Measurements from ENCODE around the gene AHSG. TPM values are rescaled to one million over a fixed set of nuclear protein-coding genes. Genes with fewer than 3 reads are reported as not detected.

AHSG gene
- total RNA-seq, 1 experiment from 2014 or later, result not detected

- TF ChIP-seq CTCF (conservative IDR thresholded peaks at IDR 0.05; ENCODE audit: low read depth, low read length) (no peak), EZH2 (IDR thresholded peaks at IDR 0.05; ENCODE audit: low read length, unreplicated experiment) (no peak), EZH2phosphoT487 (IDR thresholded peaks at IDR 0.05; ENCODE audit: borderline replicate concordance, low read length) (no peak)
- Histone ChIP-seq H4K20me1 (ENCODE audit: low read length) (no peaks in the 10 kb centered on the region), H3F3A (ENCODE audit: low read length, unreplicated experiment) (no peaks in the 10 kb centered on the region), H3K4me1 (ENCODE audit: insufficient read depth, low read length) (peaks cover 15% of the 10 kb centered on the region), H3K4me2 (ENCODE audit: low read length) (no peak overlapping the region), H3K9ac (ENCODE audit: low read length) (no peak overlapping the region), H3K4me3 (ENCODE audit: low read length) (no peak overlapping the region), H3K27me3 (ENCODE audit: low read length) (no peaks in the 10 kb centered on the region), H3K9me3 (ENCODE audit: low read length) (no peaks in the 10 kb centered on the region), H3K79me2 (ENCODE audit: low read length) (no peaks in the 10 kb centered on the region), H3K27ac (ENCODE audit: low read length) (no peak overlapping the region), H2AFZ (ENCODE audit: low read length) (no peak overlapping the region), H3K9me2 (replicated peaks; ENCODE audit: low read length) (no peaks in the 10 kb centered on the region), H3K36me3 (ENCODE audit: low read depth, low read length) (no peaks in the 10 kb centered on the region)
- ChIA-PET CTCF (no interaction called here), POLR2A (ENCODE audit: unreplicated experiment) (no interaction called here)
- no TSS peak for BruUV-seq (replicated peaks)
- DNase-seq, result no peak
- intact Hi-C loops (cut with micrococcal nuclease), result no loop called here
- no peak for ATAC-seq
These were observed 19.0 kb upstream of the AHSG start for GRCh38 chr3:186593862-186594261.

DNA sequence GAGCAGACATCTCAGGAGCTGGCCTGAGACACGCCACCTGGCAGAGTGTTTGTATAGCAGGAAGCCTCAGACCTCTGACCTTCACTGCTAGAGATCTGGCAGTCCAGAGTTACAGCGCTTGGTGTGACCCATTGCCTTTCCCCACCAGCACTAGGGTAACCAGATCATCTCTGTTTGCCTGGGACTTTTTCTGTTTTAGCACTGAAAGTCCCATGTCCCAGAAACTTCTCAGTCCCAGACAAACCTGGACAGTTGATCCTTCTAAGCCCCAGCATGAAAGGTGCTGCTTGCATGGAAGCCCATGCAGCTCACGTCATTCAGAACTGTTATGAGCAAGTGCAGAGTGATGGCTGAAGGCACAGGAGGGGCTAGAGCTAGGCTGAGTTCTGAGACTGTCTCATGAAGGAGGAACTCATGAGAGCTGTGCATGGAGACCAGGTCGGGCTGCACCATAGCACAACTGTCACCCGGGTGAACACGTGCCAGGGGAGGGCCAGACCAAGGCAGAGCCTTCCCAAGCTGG, 18.2 kb upstream of the AHSG start:
- no peak for ATAC-seq
- H3K9me3 ChIP-seq (ENCODE audit: low read length), result no peaks in the 10 kb centered on the region
- H4K20me1 ChIP-seq (ENCODE audit: low read length), result no peaks in the 10 kb centered on the region
- no peak overlapping the region for H3K9ac ChIP-seq (ENCODE audit: low read length)
- H3K4me2 ChIP-seq (ENCODE audit: low read length), result no peak overlapping the region
- intact Hi-C loops (cut with micrococcal nuclease), result no loop called here
- H3K27ac ChIP-seq (ENCODE audit: low read length), result no peak overlapping the region
- POLR2A ChIA-PET (ENCODE audit: unreplicated experiment), result no interaction called here
- peaks cover 9% of the 10 kb centered on the region; the same call in 1 of the 2 replicates for H3K4me1 ChIP-seq (ENCODE audit: insufficient read depth, low read length)
- BruUV-seq (replicated peaks), result no TSS peak
- H3K4me3 ChIP-seq (ENCODE audit: low read length), result no peak overlapping the region
- H3K27me3 ChIP-seq (ENCODE audit: low read length), result no peaks in the 10 kb centered on the region
- CTCF ChIA-PET, result no interaction called here
- no peak overlapping the region for H2AFZ ChIP-seq (ENCODE audit: low read length)
- TF ChIP-seq EZH2 (IDR thresholded peaks at IDR 0.05; ENCODE audit: low read length, unreplicated experiment) (no peak), EZH2phosphoT487 (IDR thresholded peaks at IDR 0.05; ENCODE audit: borderline replicate concordance, low read length) (no peak), CTCF (conservative IDR thresholded peaks at IDR 0.05; ENCODE audit: low read depth, low read length) (no peak)
- H3K36me3 ChIP-seq (ENCODE audit: low read depth, low read length), result no peaks in the 10 kb centered on the region
- H3K9me2 ChIP-seq (replicated peaks; ENCODE audit: low read length), result no peaks in the 10 kb centered on the region
- H3F3A ChIP-seq (ENCODE audit: low read length, unreplicated experiment), result no peaks in the 10 kb centered on the region
- DNase-seq, result no peak
- no peaks in the 10 kb centered on the region for H3K79me2 ChIP-seq (ENCODE audit: low read length)

- Histone ChIP-seq H3K36me3 (ENCODE audit: low read depth, low read length) (no peaks in the 10 kb centered on the region), H3K4me3 (ENCODE audit: low read length) (no peak overlapping the region), H3K9me2 (replicated peaks; ENCODE audit: low read length) (no peaks in the 10 kb centered on the region), H3K79me2 (ENCODE audit: low read length) (no peaks in the 10 kb centered on the region), H3K27ac (ENCODE audit: low read length) (no peak overlapping the region), H3K9me3 (ENCODE audit: low read length) (no peaks in the 10 kb centered on the region), H3K9ac (ENCODE audit: low read length) (no peak overlapping the region), H3F3A (ENCODE audit: low read length, unreplicated experiment) (no peaks in the 10 kb centered on the region), H2AFZ (ENCODE audit: low read length) (no peak overlapping the region), H3K4me2 (ENCODE audit: low read length) (no peak overlapping the region), H4K20me1 (ENCODE audit: low read length) (no peaks in the 10 kb centered on the region), H3K4me1 (ENCODE audit: insufficient read depth, low read length) (no peaks in the 10 kb centered on the region), H3K27me3 (ENCODE audit: low read length) (no peaks in the 10 kb centered on the region)
- ChIA-PET POLR2A (ENCODE audit: unreplicated experiment) (no interaction called here), CTCF (no interaction called here)
- no TSS peak for BruUV-seq (replicated peaks)
- no peak for ATAC-seq
- no peak for DNase-seq
- no peak for TF ChIP-seq EZH2phosphoT487 (IDR thresholded peaks at IDR 0.05; ENCODE audit: borderline replicate concordance, low read length)
- no peak for TF ChIP-seq EZH2 (IDR thresholded peaks at IDR 0.05; ENCODE audit: low read length, unreplicated experiment)
- TF ChIP-seq CTCF (conservative IDR thresholded peaks at IDR 0.05; ENCODE audit: low read depth, low read length), result no peak
- intact Hi-C loops (cut with micrococcal nuclease), result no loop called here
These were observed 16.1 kb upstream of the AHSG start for GRCh38 chr3:186596568-186597287.
